ENCODE measurements around the gene RHOF.

DNA sequence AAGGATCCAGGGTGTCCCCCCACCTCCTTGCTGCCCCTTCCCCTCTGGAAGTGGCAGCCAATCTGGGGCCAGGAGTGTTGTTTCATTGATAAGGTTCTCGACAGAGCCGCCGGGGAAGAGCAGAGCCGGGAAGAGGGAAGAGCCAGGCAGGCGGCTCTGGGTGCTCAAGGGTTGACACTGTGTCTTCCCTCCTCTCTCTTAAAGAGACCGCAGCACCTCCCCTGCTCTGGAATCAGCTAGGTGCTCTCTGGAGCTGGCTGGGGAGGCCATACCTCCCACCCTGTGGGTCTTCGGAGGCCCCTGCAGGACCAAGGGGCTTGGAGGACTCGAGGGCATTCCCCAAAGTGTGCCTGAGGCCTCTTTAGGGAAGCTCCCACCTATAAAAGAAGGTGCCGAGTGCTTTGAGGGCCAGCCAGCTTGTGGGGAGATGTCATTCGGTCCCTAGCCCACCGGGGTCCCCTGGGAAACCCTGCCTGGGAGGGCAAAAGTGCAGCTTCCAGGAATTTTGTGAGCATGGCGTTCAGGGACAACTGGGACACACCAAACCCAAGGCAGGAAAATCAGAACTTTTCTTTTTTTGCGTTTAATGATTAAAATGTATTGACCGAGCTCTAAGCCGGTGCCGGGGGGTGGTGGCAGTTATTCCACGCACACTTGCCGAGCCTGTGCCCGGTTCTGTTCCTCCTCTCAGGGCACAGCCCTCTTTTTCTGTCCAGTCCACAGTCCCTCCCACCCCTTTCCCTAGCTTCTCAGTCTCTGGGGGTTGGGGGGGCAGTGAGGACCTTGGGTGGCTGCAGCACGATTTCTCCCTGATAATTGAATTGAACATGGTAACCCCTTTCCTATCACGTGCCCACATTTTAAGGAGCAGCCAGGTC lies 13.3 kb upstream of the RHOF start:
- TF ChIP-seq, protein P1, sequence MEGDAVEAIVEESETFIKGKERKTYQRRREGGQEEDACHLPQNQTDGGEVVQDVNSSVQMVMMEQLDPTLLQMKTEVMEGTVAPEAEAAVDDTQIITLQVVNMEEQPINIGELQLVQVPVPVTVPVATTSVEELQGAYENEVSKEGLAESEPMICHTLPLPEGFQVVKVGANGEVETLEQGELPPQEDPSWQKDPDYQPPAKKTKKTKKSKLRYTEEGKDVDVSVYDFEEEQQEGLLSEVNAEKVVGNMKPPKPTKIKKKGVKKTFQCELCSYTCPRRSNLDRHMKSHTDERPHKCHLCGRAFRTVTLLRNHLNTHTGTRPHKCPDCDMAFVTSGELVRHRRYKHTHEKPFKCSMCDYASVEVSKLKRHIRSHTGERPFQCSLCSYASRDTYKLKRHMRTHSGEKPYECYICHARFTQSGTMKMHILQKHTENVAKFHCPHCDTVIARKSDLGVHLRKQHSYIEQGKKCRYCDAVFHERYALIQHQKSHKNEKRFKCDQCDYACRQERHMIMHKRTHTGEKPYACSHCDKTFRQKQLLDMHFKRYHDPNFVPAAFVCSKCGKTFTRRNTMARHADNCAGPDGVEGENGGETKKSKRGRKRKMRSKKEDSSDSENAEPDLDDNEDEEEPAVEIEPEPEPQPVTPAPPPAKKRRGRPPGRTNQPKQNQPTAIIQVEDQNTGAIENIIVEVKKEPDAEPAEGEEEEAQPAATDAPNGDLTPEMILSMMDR (conservative IDR thresholded peaks at IDR 0.05; ENCODE audit: low read length) = no peak
- no peak for TF ChIP-seq EZH2phosphoT487 (IDR thresholded peaks at IDR 0.05; ENCODE audit: borderline replicate concordance, low read depth, low read length)
